CD4-positive, CD25-positive, alpha-beta regulatory T cell (primary cell): ENCODE measurements around the gene LINC00305. TPM values are rescaled to one million over a fixed set of nuclear protein-coding genes. Genes with fewer than 3 reads are reported as not detected.

Experiments used
- ATAC-seq, 2 donors: fragments of 150-1000 bp; cut with Tn5 transposase; one replicate each; pipeline ENCODE4 v1.10.0; 2021; ENCODE audit warnings: low read depth in 2 of 2, moderate number of reproducible peaks in 2 of 2, moderate library complexity in 1 of 2
- DNase-seq, 3 donors: peaks; one replicate each; pipeline versions ENCODE4 v3.0.0 to v3.0.0-alpha.2; 2012 to 2022; ENCODE audit warnings: mixed read lengths in 1 of 3
- H3K27ac ChIP-seq: one replicate; pipeline ENCODE4 v1.7.0; 2013; ENCODE audit warnings: mild to moderate bottlenecking, low read length; ENCODE audit not compliant: insufficient read depth, poor library complexity, severe bottlenecking
- H3K27me3 ChIP-seq: one replicate; pipeline ENCODE4 v1.7.0; 2013; ENCODE audit warnings: low read length; ENCODE audit not compliant: control insufficient read depth, insufficient read depth
- H3K36me3 ChIP-seq: one replicate; pipeline ENCODE4 v1.7.0; 2013; ENCODE audit warnings: mild to moderate bottlenecking, low read length, moderate library complexity; ENCODE audit not compliant: control insufficient read depth, insufficient read depth
- H3K4me1 ChIP-seq: 2 replicates; pipeline ENCODE4 v1.7.0; 2013; ENCODE audit warnings: mild to moderate bottlenecking, low read length; ENCODE audit not compliant: insufficient read depth, control insufficient read depth, poor library complexity, severe bottlenecking
- H3K4me3 ChIP-seq: one replicate; pipeline ENCODE4 v1.7.0; 2013; ENCODE audit warnings: low read depth, mild to moderate bottlenecking, low read length, moderate library complexity
- H3K9me3 ChIP-seq, 2 experiments: 1 replicate in 1 of 2; 2 replicates in 1 of 2; pipeline ENCODE4 v1.7.0; 2013; ENCODE audit warnings: low read length in 2 of 2, mild to moderate bottlenecking in 1 of 2, moderate library complexity in 1 of 2; ENCODE audit not compliant: control insufficient read depth in 2 of 2
- H3K27ac Mint-ChIP-seq, 3 donors: one replicate each; pipeline ENCODE4 v1.8.0; 2020 to 2022; ENCODE audit warnings: mild to moderate bottlenecking in 3 of 3, mixed read lengths in 3 of 3, moderate library complexity in 2 of 3
- H3K27me3 Mint-ChIP-seq: one replicate; pipeline ENCODE4 v1.8.0; 2022; ENCODE audit warnings: mild to moderate bottlenecking, mixed read lengths
- H3K36me3 Mint-ChIP-seq: one replicate; pipeline ENCODE4 v1.8.0; 2020; ENCODE audit warnings: mixed read lengths
- H3K4me1 Mint-ChIP-seq, 4 donors: one replicate each; pipeline ENCODE4 v1.8.0; 2020 to 2022; ENCODE audit warnings: mixed read lengths in 4 of 4, mild to moderate bottlenecking in 1 of 4
- H3K4me3 Mint-ChIP-seq, 4 donors: one replicate each; pipeline ENCODE4 v1.8.0; 2020 to 2022; ENCODE audit warnings: mild to moderate bottlenecking in 4 of 4, mixed read lengths in 4 of 4, moderate library complexity in 3 of 4
- H3K9me3 Mint-ChIP-seq, 7 donors: one replicate each; pipeline ENCODE4 v1.8.0; 2020 to 2022; ENCODE audit warnings: mixed read lengths in 7 of 7, mild to moderate bottlenecking in 3 of 7, moderate library complexity in 2 of 7
- polyA plus RNA-seq, 4 donors: library from polyadenylated mRNA; unstranded; fragments of 300-500 nt; fragmentation: Illumina TruSeq; gene quantifications; one replicate each; pipeline ENCODE4 v1.2.3, GENCODE V29; 2021
- total RNA-seq: library from RNA; stranded (reverse); gene quantifications from one replicate; pipeline ENCODE4 v1.2.3, GENCODE V29; 2022

The LINC00305 gene
- total and polyA plus RNA-seq, 5 donors from 2014 or later, result not detected

- Mint-ChIP-seq H3K9me3 (peaks cover 0 to 6% (median 2%) of the 10 kb centered on the region in 7 donors), H3K4me1 (no peaks in the 10 kb centered on the region)
These were observed 26.5 kb upstream of the LINC00305 start for GRCh38 chr18:64175432-64175831.

GRCh38 chr18:64171576-64171975 is 22.7 kb upstream of the LINC00305 start:
- no peak overlapping the region for H3K4me3 Mint-ChIP-seq
- Histone ChIP-seq H3K27me3 (no peaks in the 10 kb centered on the region), H3K27ac (no peak overlapping the region), H3K36me3 (no peaks in the 10 kb centered on the region), H3K9me3 (no peaks in the 10 kb centered on the region), H3K4me3 (no peak overlapping the region), H3K4me1 (no peaks in the 10 kb centered on the region)
- H3K4me1 Mint-ChIP-seq, result no peaks in the 10 kb centered on the region
- ATAC-seq (no peak), DNase-seq (no peak)
- no peak overlapping the region for H3K27ac Mint-ChIP-seq
- peaks cover 0 to 6% (median 2%) of the 10 kb centered on the region in 7 donors for H3K9me3 Mint-ChIP-seq
- no peaks in the 10 kb centered on the region for H3K27me3 Mint-ChIP-seq
- H3K36me3 Mint-ChIP-seq, result no peaks in the 10 kb centered on the region

More at GRCh38 chr18:64175432-64175831, 26.5 kb upstream of the LINC00305 start:
- H3K4me1 ChIP-seq, result no peaks in the 10 kb centered on the region
- H3K27me3 ChIP-seq, result no peaks in the 10 kb centered on the region
- H3K36me3 ChIP-seq, result no peaks in the 10 kb centered on the region
- no peak overlapping the region for H3K27ac ChIP-seq
- Mint-ChIP-seq H3K4me3 (no peak overlapping the region), H3K27me3 (no peaks in the 10 kb centered on the region), H3K27ac (no peak overlapping the region), H3K36me3 (no peaks in the 10 kb centered on the region)
- DNase-seq, result no peak
- H3K4me3 ChIP-seq, result no peak overlapping the region
- H3K9me3 ChIP-seq, result peaks cover 0 to 1% of the 10 kb centered on the region in 2 experiments
- no peak for ATAC-seq

GRCh38 chr18:64167408-64167925 is 18.6 kb upstream of the LINC00305 start:
- Histone ChIP-seq H3K9me3 (no peaks in the 10 kb centered on the region), H3K27me3 (no peaks in the 10 kb centered on the region), H3K4me3 (no peak overlapping the region), H3K4me1 (no peaks in the 10 kb centered on the region), H3K36me3 (no peaks in the 10 kb centered on the region), H3K27ac (no peak overlapping the region)
- no peak overlapping the region for H3K27ac Mint-ChIP-seq
- H3K4me3 Mint-ChIP-seq, result no peak overlapping the region
- no peaks in the 10 kb centered on the region for H3K36me3 Mint-ChIP-seq
- ATAC-seq (no peak), DNase-seq (no peak)
- no peaks in the 10 kb centered on the region for H3K27me3 Mint-ChIP-seq
- H3K9me3 Mint-ChIP-seq, result peaks cover 0 to 3% (median 1%) of the 10 kb centered on the region in 7 donors
- no peaks in the 10 kb centered on the region for H3K4me1 Mint-ChIP-seq

GRCh38 chr18:64165906-64166305 is 17.0 kb upstream of the LINC00305 start:
- Histone ChIP-seq H3K9me3 (no peaks in the 10 kb centered on the region), H3K36me3 (no peaks in the 10 kb centered on the region), H3K27ac (no peak overlapping the region), H3K4me3 (no peak overlapping the region), H3K27me3 (no peaks in the 10 kb centered on the region), H3K4me1 (no peaks in the 10 kb centered on the region)
- peaks cover 0 to 1% (median 0%) of the 10 kb centered on the region in 7 donors for H3K9me3 Mint-ChIP-seq
- no peaks in the 10 kb centered on the region for H3K36me3 Mint-ChIP-seq
- H3K4me1 Mint-ChIP-seq, result no peaks in the 10 kb centered on the region
- no peak overlapping the region for H3K4me3 Mint-ChIP-seq
- no peaks in the 10 kb centered on the region for H3K27me3 Mint-ChIP-seq
- no peak overlapping the region for H3K27ac Mint-ChIP-seq
- DNase-seq, result no peak
- ATAC-seq, result no peak

GRCh38 chr18:64164883-64165282 is 16.0 kb upstream of the LINC00305 start:
- Mint-ChIP-seq H3K36me3 (no peaks in the 10 kb centered on the region), H3K4me3 (no peak overlapping the region), H3K27me3 (no peaks in the 10 kb centered on the region), H3K9me3 (peaks cover 0 to 1% (median 0%) of the 10 kb centered on the region in 7 donors), H3K4me1 (no peaks in the 10 kb centered on the region), H3K27ac (no peak overlapping the region)
- Histone ChIP-seq H3K4me1 (no peaks in the 10 kb centered on the region), H3K9me3 (no peaks in the 10 kb centered on the region), H3K36me3 (no peaks in the 10 kb centered on the region), H3K27me3 (no peaks in the 10 kb centered on the region), H3K27ac (no peak overlapping the region), H3K4me3 (no peak overlapping the region)
- no peak for ATAC-seq
- DNase-seq, result no peak

GRCh38 chr18:64149916-64150438 is 1.1 kb upstream of the LINC00305 start:
- H3K27ac ChIP-seq, result no peak overlapping the region

GRCh38 chr18:64142904-64143303 is 6.0 kb downstream of the LINC00305 start:
- DNase-seq, result no peak
- Histone ChIP-seq H3K27me3 (no peaks in the 10 kb centered on the region), H3K4me1 (no peaks in the 10 kb centered on the region), H3K4me3 (no peak overlapping the region), H3K36me3 (no peaks in the 10 kb centered on the region), H3K9me3 (no peaks in the 10 kb centered on the region), H3K27ac (no peak overlapping the region)
- Mint-ChIP-seq H3K4me3 (no peak overlapping the region), H3K27ac (no peak overlapping the region), H3K36me3 (no peaks in the 10 kb centered on the region), H3K9me3 (peaks cover 0 to 3% (median 0%) of the 10 kb centered on the region in 7 donors), H3K27me3 (no peaks in the 10 kb centered on the region), H3K4me1 (no peaks in the 10 kb centered on the region)
- ATAC-seq, result no peak

More at GRCh38 chr18:64149916-64150438, 1.1 kb upstream of the LINC00305 start:
- Histone ChIP-seq H3K4me3 (no peak overlapping the region), H3K9me3 (no peaks in the 10 kb centered on the region), H3K36me3 (no peaks in the 10 kb centered on the region), H3K27me3 (no peaks in the 10 kb centered on the region), H3K4me1 (no peaks in the 10 kb centered on the region)
- Mint-ChIP-seq H3K27ac (no peak overlapping the region), H3K4me3 (no peak overlapping the region), H3K27me3 (no peaks in the 10 kb centered on the region), H3K4me1 (no peaks in the 10 kb centered on the region), H3K36me3 (no peaks in the 10 kb centered on the region), H3K9me3 (peaks cover 0 to 1% (median 0%) of the 10 kb centered on the region in 7 donors)
- DNase-seq (no peak), ATAC-seq (no peak)

- DNase-seq, result no peak
- no peak overlapping the region for H3K27ac Mint-ChIP-seq
- H3K9me3 Mint-ChIP-seq, result peaks cover 0 to 3% (median 0%) of the 10 kb centered on the region in 7 donors
- Histone ChIP-seq H3K27ac (no peak overlapping the region), H3K4me1 (no peaks in the 10 kb centered on the region), H3K4me3 (no peak overlapping the region), H3K36me3 (no peaks in the 10 kb centered on the region), H3K9me3 (no peaks in the 10 kb centered on the region), H3K27me3 (no peaks in the 10 kb centered on the region)
- no peak for ATAC-seq
- no peaks in the 10 kb centered on the region for H3K36me3 Mint-ChIP-seq
- no peaks in the 10 kb centered on the region for H3K4me1 Mint-ChIP-seq
- no peak overlapping the region for H3K4me3 Mint-ChIP-seq
- no peaks in the 10 kb centered on the region for H3K27me3 Mint-ChIP-seq
These were observed 11.0 kb downstream of the LINC00305 start for GRCh38 chr18:64137914-64138313.
